GM19023 (cell line): ENCODE results near the gene CARM1.
"Not testable (repeated sequence)": the region's sequence is repeated elsewhere in the genome, so short reads cannot be mapped to it uniquely, and the experiment has no call there.

Source experiments
- ATAC-seq: cut with Tn5 transposase; IDR thresholded peaks from one replicate; pipeline ENCODE4 v1.9.1; 2021; ENCODE audit warnings: mild to moderate bottlenecking, moderate library complexity; ENCODE audit not compliant: unreplicated experiment

The CARM1 gene

DNA sequence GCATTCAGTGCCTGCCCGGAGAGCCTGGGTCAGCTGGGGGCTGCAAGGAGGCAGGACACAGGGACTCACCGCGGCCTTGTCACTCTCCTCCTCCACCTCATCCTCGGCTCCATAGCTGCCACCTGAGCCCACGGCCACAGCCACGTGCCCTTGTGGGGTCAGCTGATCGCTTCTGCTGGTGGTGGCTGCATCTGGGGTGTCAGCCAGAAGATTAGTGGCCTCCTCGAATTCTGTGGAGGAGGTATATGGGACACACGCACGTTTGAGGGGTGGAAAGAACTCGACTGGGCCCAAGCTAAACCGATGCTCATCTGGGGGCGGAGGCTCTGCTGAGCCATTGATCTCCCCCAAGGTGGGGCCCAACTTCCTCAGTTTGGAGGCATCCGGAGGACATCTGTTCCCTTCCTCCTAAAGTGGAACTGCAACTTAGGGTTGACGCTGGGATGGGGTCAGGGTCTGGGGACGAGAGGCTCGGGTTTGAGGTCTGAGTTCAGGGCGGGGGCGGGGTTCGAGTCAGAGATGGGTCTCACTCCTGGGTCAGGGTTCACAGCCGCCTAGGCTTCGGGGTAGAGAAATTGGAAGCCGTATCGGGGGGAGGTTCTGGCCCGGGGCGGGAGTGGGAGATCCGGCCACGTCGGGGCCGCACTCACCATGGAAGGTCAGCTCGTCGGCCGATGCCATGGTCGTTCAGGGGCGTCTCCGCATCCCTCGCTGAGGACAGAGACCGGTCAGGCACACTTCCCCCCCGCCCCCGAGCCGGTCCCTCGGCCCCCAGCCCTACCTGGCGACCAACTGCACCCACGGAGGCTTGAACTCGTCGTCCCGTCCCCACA lies 56.6 kb downstream of the CARM1 start:
- ATAC-seq, result peak; percentile 18

DNA sequence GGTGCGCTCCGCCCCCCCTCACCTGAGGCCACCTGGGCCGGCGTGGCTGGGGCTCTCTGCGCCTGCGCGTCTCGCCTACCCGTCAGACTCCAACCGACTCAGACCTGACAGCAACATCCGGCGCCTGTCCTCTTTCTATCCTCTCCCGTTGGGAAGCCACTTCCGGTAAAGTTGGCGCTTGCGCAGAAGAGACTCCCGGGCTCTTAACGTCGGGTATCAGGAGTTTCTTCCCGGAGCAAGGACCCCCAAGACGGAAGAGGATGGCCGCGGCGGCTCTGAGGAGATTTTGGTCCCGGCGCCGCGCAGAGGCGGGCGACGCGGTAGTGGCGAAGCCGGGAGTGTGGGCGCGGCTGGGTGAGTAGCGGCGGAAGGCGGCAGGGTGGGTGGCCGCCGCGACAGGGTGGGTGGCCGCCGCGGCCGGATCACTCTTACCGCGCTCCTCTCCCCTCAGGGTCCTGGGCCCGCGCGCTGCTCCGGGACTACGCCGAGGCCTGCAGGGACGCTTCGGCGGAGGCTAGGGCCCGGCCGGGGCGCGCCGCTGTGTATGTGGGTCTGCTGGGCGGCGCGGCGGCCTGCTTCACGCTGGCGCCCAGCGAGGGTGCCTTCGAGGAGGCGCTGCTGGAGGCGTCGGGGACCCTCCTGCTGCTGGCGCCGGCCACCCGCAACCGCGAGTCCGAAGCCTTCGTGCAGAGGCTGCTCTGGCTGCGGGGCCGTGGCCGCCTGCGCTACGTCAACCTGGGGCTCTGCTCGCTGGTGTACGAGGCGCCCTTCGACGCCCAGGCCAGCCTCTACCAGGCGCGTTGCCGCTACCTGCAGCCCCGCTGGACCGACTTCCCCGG lies 57.4 kb downstream of the CARM1 start, which contains the start of the genes TIMM29 and YIPF2:
Gene TIMM29, plus strand, starts transcription at position 249 of the 839 bp plus-strand sequence. Its CDS starts 12 bp downstream, at position 261.
Gene YIPF2, minus strand, starts transcription at position 77 of the 839 bp plus-strand sequence. CDS start 229 bp downstream, outside the sequence.
- ATAC-seq, result peak; percentile 72

DNA sequence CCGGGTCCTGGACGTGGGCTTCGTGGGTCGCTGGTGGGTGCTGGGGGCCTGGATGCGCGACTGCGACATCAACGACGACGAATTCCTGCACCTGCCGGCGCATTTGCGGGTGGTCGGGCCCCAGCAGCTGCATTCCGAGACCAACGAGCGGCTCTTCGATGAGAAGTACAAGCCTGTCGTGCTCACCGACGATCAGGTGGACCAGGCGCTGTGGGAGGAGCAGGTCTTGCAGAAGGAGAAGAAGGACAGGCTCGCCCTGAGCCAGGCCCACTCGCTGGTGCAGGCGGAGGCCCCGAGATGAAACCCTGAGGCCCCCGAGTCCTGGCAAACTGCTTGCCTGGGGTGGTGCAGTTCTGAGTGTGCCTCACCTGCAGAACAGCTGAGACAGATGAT lies 58.0 kb downstream of the CARM1 start:
- no peak for ATAC-seq

DNA sequence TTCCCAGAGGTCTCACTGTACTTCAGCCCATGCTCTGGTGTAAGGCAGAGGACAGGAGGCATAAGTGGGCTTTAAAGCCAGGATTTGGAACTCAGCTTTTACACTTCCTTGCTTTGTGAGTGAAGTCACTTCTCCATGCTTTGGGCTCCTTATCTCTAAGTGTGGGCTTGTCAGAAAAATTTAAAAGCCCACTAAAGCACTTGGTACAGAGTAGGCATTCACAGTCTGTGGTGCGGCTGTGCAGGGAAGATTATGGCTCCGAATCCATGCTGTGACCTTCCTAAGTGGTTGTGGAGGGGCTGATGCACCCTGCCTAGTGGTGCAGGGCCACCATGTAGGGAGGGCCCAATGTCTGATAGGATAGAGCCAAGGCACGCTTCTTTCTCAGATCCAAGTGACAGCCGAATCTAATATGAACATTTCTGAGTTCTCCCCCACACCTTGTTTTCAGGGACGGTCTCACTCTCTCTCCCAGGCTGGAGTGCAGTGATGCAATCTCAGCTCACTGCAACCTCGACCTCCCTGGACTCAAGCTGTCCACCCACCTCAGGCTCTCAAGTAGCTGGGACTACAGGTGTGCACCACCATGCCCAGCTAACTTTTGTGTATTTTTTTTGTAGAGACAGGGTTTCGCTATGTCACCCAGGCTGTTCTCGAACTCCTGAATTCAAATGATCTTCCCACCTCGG lies 64.2 kb downstream of the CARM1 start:
- ATAC-seq, result no peak

DNA sequence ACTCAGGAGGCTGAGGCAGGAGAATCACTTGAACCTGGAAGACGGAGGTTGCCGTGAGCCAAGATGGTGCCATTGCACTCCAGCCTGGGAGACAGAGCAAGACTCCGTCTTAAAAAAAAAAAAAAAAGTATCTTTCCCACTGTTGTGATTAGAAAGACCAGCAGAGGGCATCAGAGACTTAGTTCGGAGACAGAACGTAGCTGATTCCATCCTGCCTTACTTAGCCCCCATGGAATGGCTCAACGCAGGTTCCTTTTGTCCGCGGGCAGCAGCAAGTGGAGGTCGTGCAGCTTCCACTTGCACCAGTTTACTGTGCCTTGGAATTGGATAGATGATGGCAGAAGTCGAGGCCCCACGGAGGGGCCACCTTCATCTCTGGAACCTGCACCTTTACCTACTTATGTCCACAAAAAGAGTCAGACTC lies 65.3 kb downstream of the CARM1 start:
- no peak for ATAC-seq

DNA sequence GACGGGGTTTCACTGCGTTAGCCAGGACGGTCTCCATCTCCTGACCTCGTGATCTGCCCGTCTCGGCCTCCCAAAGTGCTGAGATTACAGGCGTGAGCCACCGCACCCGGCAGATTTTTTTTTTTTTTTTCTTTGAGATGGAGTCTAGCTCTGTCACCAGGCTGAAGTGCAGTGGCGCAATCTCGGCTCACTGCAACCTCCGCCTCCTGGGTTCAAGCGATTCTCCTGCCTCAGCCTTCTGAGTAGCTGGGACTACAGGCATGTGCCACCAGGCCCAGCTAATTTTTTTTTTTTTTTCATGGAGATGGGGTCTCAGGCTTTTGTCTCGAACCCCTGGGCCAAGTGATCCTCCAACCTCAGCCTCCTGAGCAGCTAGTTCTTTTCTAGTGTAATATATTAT lies 70.3 kb downstream of the CARM1 start:
- ATAC-seq, result not testable (repeated sequence)

DNA sequence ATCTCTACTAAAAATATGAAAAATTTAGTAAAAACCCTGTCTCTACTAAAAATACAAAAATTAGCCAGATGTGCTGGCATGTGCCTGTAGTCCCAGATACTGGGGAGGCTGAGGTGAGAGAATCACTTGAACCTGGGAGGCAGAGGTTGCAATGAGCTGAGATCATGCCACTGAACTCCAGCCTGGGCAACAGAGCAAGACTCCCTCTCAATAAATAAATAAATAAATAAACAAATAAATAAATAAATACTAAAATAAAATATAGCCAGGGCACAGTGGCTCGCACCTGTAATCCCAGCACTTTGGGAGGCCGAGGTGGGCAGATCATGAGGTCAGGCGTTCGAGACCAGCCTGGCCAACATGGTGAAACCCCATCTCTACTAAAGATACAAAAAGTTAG lies 72.1 kb downstream of the CARM1 start:
- ATAC-seq, result not testable (repeated sequence)

DNA sequence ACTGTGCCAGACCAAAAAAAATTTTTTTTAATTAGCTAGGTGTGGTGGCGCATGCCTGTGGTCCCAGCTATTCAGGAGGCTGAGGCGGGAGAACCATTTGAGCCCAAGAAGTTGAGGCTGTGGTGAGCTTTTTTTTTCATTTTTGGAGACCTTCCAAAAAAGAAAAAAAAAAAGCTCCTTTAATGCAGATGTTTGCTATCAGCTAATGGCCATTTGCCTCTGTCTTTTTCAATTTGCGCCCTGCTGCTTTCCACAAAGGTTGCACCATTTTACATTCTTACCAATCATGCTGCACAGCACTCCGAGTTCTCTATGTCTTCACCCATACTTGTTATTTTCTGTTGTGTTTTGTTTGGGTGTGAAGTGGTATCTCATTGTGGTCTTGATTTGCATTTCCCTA lies 73.9 kb downstream of the CARM1 start:
- ATAC-seq, result no peak

DNA sequence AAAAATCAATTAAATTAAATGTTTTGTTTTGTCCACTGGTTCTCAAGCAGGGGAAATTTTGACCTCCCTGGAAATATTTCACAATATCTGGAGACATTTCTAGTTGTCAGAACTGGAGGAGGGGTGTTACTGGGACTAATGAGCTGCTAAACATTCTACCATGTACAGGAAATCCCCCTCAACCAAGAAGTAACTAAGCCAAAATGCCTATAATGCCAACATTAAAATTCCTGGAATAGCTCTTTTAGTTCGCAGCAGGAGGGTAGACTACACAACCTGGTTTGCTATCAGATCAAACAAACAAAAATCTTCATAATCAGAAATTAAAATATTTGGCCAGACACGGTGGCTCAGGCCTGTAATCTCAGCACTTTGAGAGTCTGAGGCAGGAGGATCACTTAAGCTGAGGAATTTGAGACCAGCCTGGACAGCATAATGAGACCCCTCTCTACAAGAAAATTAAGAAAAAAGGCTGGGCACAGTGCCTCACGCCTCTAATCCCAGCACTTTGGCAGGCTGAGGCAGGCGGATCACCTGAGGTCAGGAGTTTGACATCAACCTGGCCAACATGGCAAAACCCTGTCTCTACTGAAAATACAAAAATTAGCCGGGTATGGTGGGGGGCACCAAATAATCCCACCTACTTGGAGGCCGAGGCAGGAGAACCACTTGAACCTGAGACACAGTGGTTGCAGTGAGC lies 75.8 kb downstream of the CARM1 start:
- ATAC-seq, result no peak

DNA sequence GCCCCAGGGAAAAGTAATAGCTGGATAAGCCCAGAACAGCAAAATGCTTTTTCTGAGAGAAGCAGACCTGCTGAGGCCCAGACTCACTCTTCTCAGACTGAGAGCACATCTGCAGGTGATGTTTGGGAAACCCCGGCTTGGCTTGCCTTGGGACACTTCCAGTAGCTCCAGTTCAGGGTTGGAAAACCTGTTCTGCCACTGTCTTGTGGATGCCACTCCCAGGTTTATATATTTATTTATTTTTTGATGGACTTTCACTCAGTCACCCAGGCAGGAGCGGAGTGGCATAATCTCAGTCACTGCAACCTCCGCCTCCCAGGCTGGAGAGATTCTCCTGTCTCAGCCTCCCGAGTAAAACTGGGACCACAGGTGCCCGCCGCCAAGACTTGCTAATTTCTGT lies 81.5 kb downstream of the CARM1 start:
- no peak for ATAC-seq

DNA sequence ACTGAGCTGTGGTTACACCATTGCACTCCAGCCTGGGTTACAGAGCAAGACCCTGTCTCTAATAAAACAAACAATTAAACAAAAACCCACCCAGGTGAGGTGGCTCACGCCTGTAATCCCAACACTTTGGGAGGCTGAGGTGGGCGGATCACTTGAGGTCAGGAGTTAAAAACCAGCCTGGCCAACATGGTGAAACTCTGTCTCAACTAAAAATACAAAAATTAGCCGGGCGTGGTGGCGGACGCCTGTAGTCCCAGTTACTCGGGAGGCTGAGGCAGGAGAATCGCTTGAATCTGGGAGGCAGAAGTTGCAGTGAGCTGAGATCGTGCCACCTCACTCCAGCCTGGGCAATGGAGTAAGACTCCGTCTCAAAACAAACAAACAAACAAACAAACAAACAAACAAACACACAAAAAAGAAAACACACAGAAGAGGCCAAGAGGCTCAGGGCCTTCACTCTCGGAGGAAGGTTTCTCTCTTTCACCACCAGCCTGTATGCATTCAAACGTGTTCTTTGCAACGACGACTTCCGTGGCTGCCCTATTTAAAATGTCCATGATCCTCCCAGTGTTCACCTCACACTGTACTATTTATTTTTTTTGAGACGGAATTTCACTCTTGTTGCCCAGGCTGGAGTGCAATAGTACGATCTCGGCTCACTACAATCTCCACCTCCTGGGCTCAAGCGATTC lies 88.1 kb downstream of the CARM1 start:
- ATAC-seq, result not testable (repeated sequence)

DNA sequence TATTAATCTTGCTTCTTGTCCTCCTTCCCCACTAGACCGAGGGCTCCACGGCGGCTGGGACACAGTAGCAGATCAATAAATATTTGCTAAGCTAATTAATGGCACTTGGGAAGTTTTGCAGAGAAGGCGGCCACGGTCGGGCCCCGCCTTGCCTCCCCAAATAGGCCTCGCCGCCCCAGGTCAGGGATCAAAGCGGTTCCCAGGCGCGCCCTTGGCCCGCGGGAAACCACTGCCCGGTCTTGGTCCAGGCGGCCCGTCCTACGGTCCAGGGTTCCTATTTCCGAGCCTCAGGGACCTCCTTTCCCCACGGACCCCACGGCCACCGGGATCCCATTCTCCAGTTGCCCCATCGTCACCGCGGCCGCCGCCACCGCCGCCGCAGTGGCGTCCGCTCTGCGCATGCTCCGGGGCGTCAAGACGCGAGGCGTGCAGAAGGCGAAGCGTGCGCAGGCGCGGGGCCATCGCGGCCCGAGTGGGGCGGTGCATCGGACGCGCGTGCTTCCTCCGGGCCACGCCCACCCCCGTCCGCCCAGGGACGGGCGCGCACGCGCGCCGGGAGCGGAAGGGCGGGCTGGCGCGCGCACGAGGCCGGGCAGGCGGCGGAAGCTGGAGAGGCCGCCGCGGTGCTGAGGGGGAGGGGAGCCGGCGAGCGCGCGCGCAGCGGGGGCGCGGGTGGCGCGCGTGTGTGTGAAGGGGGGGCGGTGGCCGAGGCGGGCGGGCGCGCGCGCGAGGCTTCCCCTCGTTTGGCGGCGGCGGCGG lies 89.1 kb downstream of the CARM1 start, which contains the start of gene SMARCA4:
Gene SMARCA4, plus strand, starts transcription at position 717 of the 759 bp plus-strand sequence. CDS start 23,122 bp downstream, outside the sequence.
- ATAC-seq, result peak; percentile 80

DNA sequence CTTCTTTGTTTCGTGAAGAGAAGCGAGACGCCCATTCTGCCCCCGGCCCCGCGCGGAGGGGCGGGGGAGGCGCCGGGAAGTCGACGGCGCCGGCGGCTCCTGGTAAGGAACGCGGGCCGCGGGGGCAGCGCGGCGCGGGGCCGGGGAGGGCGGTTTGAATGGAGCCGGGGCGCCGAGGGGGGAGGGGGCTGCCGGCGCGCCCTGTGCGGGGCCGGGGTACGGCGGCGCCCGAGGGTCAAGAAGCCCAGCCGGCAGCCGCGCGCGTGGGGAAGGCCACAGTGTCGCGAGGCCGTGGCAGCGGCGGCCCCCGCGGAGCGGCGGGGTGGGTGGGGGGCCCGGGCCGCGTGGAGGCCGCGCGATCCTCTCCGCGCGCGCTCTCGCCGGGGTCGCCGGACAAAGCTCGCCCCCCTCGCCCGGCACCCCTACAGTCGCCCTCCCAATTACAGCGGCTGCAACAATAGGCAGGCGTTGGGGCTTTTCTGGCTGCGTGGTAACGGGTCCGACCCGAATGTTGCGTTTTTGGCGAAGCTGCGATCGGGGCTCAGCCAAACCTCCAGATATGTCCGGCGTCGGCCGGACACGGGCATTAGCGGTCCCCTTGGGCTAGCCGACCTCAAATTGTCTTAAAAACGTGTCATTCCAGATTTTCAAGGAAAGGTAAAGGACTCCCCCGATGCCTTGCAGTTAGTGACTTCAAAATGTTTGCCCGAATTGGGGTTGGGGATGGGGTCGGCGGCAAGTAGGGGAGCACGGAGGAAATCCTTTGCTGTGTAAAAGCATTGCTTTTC lies 89.9 kb downstream of the CARM1 start:
- ATAC-seq, result peak; percentile 37

DNA sequence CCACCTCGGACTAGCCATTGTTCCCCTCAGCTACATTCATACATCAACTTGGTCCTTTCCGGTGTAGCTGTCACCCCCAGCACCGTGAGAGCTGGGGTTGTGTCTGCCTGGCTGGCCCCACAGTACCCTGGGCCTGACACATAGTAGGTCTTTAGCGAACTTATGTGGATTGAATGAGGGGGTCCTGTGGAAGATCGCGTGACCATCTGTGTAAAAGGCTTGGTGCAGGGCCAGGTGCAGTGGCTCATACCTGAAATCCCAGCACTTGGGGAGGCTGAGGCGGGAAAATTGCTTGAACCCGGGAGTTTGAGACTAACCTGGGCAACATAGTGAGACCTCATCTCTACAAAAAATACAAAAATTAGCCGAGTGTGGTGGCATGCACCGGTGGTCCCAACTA lies 91.5 kb downstream of the CARM1 start:
- ATAC-seq, result no peak

DNA sequence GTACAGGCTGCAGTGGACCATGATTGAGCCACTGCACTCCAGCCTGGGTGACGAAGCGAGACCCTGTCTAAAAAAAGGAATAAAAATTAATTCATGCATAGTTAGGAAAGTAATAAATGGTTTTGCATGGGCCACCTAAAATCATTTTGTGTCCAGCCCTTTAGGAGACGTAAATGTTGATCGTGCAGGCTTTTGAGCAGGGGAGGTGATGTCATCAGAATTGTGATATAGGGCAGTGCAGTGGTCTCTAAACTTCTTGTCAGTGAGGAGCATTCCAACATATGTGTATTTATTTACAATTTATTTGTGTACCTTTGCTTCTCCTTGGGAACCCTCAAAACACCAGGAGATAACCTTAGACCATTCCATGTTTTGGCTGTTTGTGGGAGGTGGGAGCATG lies 92.5 kb downstream of the CARM1 start:
- ATAC-seq, result no peak

DNA sequence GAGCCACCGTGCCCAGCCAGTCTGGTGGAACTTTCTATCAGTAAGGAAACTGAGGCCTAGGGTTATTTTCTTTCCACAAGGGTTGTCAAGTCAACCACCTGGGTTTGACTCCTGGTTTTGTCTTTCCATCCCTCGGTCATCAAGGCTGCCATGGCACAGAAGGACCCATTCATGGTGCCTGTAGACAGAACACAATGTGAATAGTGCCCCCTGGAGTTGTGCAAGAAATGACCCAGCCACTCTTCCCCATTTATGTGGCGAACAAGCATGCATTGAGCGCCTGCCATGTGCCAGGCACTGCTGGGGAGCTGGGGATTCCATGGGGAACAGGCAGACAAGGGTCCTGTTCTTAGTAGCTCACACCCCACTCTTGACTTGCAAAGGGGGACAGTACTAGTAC lies 93.5 kb downstream of the CARM1 start:
- ATAC-seq, result no peak

DNA sequence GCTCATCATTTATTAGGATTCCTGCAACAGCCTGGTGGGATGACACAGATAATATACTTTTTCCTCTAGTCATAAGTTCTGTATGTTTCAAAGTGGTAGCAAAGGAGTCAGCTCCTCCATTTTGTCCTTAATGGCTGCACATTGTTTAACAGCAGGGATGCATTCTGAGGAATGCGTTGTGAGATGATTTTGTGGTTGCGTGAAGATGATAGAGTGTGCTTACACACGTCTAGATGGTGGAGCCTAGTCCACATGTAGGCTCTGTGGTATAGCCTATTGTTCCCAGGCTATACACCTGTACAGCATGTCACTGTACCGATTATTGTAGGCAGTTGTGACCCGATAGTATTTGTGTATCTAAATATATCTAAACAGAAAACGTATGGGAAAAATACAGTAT lies 94.0 kb downstream of the CARM1 start:
- ATAC-seq, result no peak

DNA sequence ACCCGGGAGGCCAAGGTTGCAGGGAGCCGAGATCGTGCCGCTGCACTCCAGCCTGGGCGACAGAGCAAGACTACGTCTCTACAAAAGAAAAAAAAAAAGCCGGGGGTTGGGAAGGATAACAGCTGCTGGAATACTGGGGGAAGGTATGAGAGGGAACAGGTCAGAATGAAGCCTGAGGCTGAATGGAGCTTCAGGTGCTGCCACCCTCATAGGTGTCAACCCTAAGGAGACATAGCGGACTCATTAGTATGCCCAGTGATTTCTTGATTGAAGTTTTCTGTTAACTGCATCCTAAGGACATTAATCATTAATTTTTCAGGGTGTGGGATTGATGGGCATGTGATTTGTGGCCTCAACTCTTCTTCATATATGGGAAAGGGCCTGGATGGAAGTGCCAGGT lies 95.5 kb downstream of the CARM1 start:
- ATAC-seq, result no peak
